K562 treated with DMSO at 1 percent for 48 hours (cell line): ENCODE data around the gene ADAMTS1. TPM values are rescaled to one million over a fixed set of nuclear protein-coding genes. Genes with fewer than 3 reads are reported as not detected.

Source experiments
- total RNA-seq: library from RNA; unstranded; fragments of 300-600 nt; gene quantifications from 2 replicates; pipeline ENCODE4 v1.2.3, GENCODE V29; 2022; ENCODE audit warnings: low replicate concordance; ENCODE audit errors: extremely low read depth

The ADAMTS1 gene
- total RNA-seq: not detected in 2 replicates

DNA sequence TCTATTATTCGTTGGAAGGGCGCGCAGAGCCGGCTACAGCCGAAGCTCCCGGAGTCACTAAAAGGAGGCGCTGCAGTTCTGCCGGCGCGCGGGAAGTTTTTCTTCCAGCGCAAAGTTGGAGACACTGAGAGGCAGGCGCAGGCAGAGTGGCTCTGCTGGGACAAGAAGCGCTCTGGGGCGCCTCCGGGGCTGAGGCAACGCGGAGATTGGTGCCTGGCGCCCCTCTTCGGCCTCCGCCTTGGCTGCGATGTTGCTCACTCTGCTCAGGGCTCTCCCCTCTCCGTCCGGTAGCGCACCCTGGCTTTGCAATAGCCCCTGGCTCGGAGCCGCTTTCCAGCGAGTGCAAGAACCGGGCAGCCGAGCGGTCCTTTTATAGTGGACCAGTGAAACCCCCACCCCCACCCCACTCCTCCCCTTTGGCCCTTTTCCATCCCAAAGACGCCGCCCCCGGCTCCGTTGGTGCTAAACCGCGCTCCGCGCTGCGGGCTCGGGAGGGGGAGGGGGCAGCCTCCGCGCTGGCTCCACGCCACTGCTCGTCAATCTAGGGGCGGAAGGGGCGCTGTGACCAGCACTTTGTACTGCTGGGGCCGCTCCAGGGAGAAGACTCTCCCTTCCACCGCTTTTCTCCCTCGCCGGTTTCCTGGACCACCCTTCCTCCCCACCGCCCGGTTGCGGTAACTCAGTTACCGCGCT, at the start of gene ADAMTS1:
Gene ADAMTS1 (minus strand): TSS at position 344 of the 693 bp plus-strand sequence. CDS start 455 bp downstream, outside the sequence.

Other genes starting within 250 kb of the ADAMTS1 start
- gene ADAMTS5, start 121.7 kb upstream of the ADAMTS1 start, total RNA-seq: not detected in 2 replicates